Measurements from ENCODE around the gene SYT8. TPM values are rescaled to one million over a fixed set of nuclear protein-coding genes. Genes with fewer than 3 reads are reported as not detected.

Gene SYT8
- total RNA-seq, 1 experiment from 2014 or later, result 308 TPM

GRCh38 chr11:1814691-1815090 lies 20.1 kb upstream of the SYT8 start:
- no peak for DNase-seq (ENCODE audit: unreplicated experiment)
- ChIA-PET CTCF (no interaction called here), POLR2A (interaction anchor here (2.1 kb wide), 1 partner anchor 10 kb away, joined by 4 read pairs; no protein-coding TSS in a partner anchor)
- intact Hi-C loops (cut with micrococcal nuclease), result no loop called here
- no peaks in the 10 kb centered on the region for H3K4me1 Mint-ChIP-seq (ENCODE audit: insufficient read depth, unreplicated experiment)
- H3K4me3 Mint-ChIP-seq (ENCODE audit: unreplicated experiment), result no peak overlapping the region
- H3K27me3 Mint-ChIP-seq (ENCODE audit: insufficient read depth, unreplicated experiment), result no peaks in the 10 kb centered on the region
- H3K9me3 Mint-ChIP-seq (ENCODE audit: unreplicated experiment), result no peaks in the 10 kb centered on the region
- no TSS peak for BruUV-seq (replicated peaks)
- no peak for TF ChIP-seq CTCF (IDR thresholded peaks at IDR 0.05; ENCODE audit: unreplicated experiment)
- no peaks in the 10 kb centered on the region for H3K36me3 Mint-ChIP-seq (ENCODE audit: insufficient read depth, unreplicated experiment)
- H3K27ac Mint-ChIP-seq (ENCODE audit: low read depth, unreplicated experiment), result no peak overlapping the region

DNA sequence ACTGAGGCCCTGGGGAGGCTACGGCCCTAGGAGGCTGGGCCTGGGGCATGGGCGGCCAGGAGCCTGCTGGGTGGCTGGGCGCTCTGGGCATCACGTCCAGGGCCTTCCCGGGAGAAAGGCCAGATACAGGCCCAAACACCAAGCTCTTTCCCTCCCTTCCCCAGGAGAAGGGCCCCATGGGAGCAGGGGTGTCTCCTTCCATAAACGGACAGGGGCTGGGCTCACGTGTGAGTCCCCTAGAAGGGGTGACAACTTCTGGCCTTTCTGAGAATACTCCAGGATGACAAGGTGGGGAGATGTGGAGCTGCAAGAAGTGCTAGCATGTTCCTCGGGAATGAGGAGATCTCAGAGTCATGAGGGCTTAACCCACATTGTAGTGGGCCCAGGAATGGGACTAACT lies 19.5 kb upstream of the SYT8 start:
- Mint-ChIP-seq H3K27me3 (ENCODE audit: insufficient read depth, unreplicated experiment) (no peaks in the 10 kb centered on the region), H3K36me3 (ENCODE audit: insufficient read depth, unreplicated experiment) (no peaks in the 10 kb centered on the region), H3K9me3 (ENCODE audit: unreplicated experiment) (no peaks in the 10 kb centered on the region), H3K4me3 (ENCODE audit: unreplicated experiment) (no peak overlapping the region), H3K27ac (ENCODE audit: low read depth, unreplicated experiment) (no peak overlapping the region), H3K4me1 (ENCODE audit: insufficient read depth, unreplicated experiment) (peaks cover 3% of the 10 kb centered on the region)
- ChIA-PET CTCF (no interaction called here), POLR2A (interaction anchor here (2.1 kb wide), 1 partner anchor 10 kb away, joined by 4 read pairs; no protein-coding TSS in a partner anchor)
- no TSS peak for BruUV-seq (replicated peaks)
- no peak for TF ChIP-seq CTCF (IDR thresholded peaks at IDR 0.05; ENCODE audit: unreplicated experiment)
- DNase-seq (ENCODE audit: unreplicated experiment), result no peak
- intact Hi-C loops (cut with micrococcal nuclease), result no loop called here

DNA sequence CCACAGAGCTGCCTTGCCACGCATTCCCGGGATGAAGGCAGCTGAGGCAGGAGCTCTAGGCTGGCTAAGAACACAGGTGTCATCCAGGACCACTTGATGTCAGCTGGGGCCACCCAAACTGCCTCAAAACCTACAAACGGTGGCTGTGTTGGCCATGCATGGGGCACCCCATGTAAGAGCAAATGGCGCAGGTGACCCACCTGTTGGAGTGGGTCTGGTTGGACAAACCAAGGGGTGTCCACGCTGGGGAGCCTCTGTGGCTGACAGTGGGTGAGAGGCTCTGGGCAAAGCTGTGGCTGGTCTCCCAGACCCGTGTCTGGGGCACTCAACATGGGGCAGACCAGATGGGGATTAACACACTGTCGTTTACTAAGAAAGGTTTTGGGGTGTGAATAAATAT lies 19.0 kb upstream of the SYT8 start:
- no peak for TF ChIP-seq CTCF (IDR thresholded peaks at IDR 0.05; ENCODE audit: unreplicated experiment)
- peaks cover 8% of the 10 kb centered on the region for H3K4me1 Mint-ChIP-seq (ENCODE audit: insufficient read depth, unreplicated experiment)
- no peaks in the 10 kb centered on the region for H3K9me3 Mint-ChIP-seq (ENCODE audit: unreplicated experiment)
- no peaks in the 10 kb centered on the region for H3K36me3 Mint-ChIP-seq (ENCODE audit: insufficient read depth, unreplicated experiment)
- no peaks in the 10 kb centered on the region for H3K27me3 Mint-ChIP-seq (ENCODE audit: insufficient read depth, unreplicated experiment)
- DNase-seq (ENCODE audit: unreplicated experiment), result no peak
- ChIA-PET CTCF (no interaction called here), POLR2A (interaction anchor here (0.6 kb wide), 1 partner anchor 689 kb away, joined by 3 read pairs; no protein-coding TSS in a partner anchor)
- H3K27ac Mint-ChIP-seq (ENCODE audit: low read depth, unreplicated experiment), result no peak overlapping the region
- no peak overlapping the region for H3K4me3 Mint-ChIP-seq (ENCODE audit: unreplicated experiment)
- intact Hi-C loops (cut with micrococcal nuclease), result no loop called here
- BruUV-seq (replicated peaks), result no TSS peak

DNA sequence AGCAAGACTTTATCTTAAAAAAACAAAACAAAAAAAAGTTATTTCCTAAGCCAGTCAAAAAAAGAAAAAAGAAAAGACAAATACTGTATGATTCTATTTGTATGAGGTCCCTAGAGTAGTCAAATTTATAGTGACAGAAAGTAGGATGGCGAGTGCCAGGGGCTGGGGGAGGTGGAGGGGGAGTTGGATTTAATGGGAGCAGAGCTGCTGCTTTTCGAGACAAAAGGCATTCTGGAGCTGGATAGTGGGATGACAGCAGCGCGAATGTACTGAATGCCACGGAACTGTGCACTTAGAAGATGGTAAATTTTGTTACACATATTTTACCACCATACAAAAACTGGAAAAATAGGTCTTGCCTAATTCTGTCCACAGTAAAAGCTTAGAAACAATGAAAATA lies 17.8 kb upstream of the SYT8 start:
- BruUV-seq (replicated peaks), result no TSS peak
- Mint-ChIP-seq H3K36me3 (ENCODE audit: insufficient read depth, unreplicated experiment) (no peaks in the 10 kb centered on the region), H3K4me3 (ENCODE audit: unreplicated experiment) (no peak overlapping the region), H3K27ac (ENCODE audit: low read depth, unreplicated experiment) (no peak overlapping the region), H3K4me1 (ENCODE audit: insufficient read depth, unreplicated experiment) (peaks cover 18% of the 10 kb centered on the region), H3K27me3 (ENCODE audit: insufficient read depth, unreplicated experiment) (no peaks in the 10 kb centered on the region), H3K9me3 (ENCODE audit: unreplicated experiment) (peaks cover 12% of the 10 kb centered on the region)
- ChIA-PET POLR2A (interaction anchor here (0.9 to 1.5 kb wide), 3 partner anchors 9 to 45 kb away, joined by 3 to 5 read pairs (median 3); no protein-coding TSS in a partner anchor), CTCF (interaction anchor here (1.5 kb wide), 1 partner anchor 16 kb away, joined by 4 read pairs; no protein-coding TSS in a partner anchor)
- no peak for TF ChIP-seq CTCF (IDR thresholded peaks at IDR 0.05; ENCODE audit: unreplicated experiment)
- intact Hi-C loops (cut with micrococcal nuclease), result no loop called here
- DNase-seq (ENCODE audit: unreplicated experiment), result no peak

All from MCF 10A (cell line).